Activated CD4-positive, alpha-beta T cell treated with anti-CD3 and anti-CD28 coated beads, Interleukin-2, amount 50 U/mL, for 1 hour (primary cell): Measurements from ENCODE around the gene VSX2.
A peak's percentile ranks its signal among the peaks of the same experiment; 100 is the strongest.

Experiments used
- DNase-seq: peaks from one replicate; pipeline ENCODE4 v3.0.0-alpha.2; 2020

The VSX2 gene

GRCh38 chr14:74302634-74303569 is 63.7 kb downstream of the VSX2 start, which contains the start of gene ABCD4:
Gene ABCD4 (minus strand): TSS chr14:74302934. CDS start chr14:74302912, 22 bp downstream.
- DNase-seq: peak; percentile 78

GRCh38 chr14:74308695-74309094 is 69.4 kb downstream of the VSX2 start:
- no peak for DNase-seq

GRCh38 chr14:74309125-74310022 is 70.1 kb downstream of the VSX2 start:
- no peak for DNase-seq

GRCh38 chr14:74312161-74312560 is 72.9 kb downstream of the VSX2 start:
- no peak for DNase-seq
